Amygdala (tissue), 56 donors: ENCODE results near the gene MT1M.
"Not testable (repeated sequence)": the region's sequence is repeated elsewhere in the genome, so short reads cannot be mapped to it uniquely, and the experiment has no call there.

Source experiments
- DNase-seq, 56 donors: peaks; one replicate each; lab custom pipeline; 2025; lab: John Stamatoyannopoulos, UW

The MT1M gene

GRCh38 chr16:56645311-56645710 lies 12.9 kb downstream of the MT1M start:
- no peak for DNase-seq

- DNase-seq = no peak
Measured at GRCh38 chr16:56645838-56646237, 13.4 kb downstream of the MT1M start.

GRCh38 chr16:56647641-56648431 lies 15.4 kb downstream of the MT1M start:
- no peak for DNase-seq

GRCh38 chr16:56649271-56649670 lies 16.8 kb downstream of the MT1M start:
- no peak for DNase-seq

GRCh38 chr16:56649820-56650219 lies 17.4 kb downstream of the MT1M start:
- DNase-seq = no peak

- no peak for DNase-seq
Measured at GRCh38 chr16:56651586-56651985, 19.1 kb downstream of the MT1M start, which contains the start of gene MT1B. MT1B (plus strand) TSS chr16:56651886; CDS start chr16:56651954, 68 bp downstream.

- no peak for DNase-seq
Measured at GRCh38 chr16:56652600-56652999, 20.1 kb downstream of the MT1M start.

- no peak for DNase-seq
Measured at GRCh38 chr16:56653218-56653617, 20.8 kb downstream of the MT1M start.

GRCh38 chr16:56657555-56658326 lies 25.3 kb downstream of the MT1M start, which contains the start of gene MT1F:
MT1F (plus strand) TSS chr16:56657959; CDS start chr16:56658059, 100 bp downstream.
- DNase-seq = peak in 27 of 56 donors; percentile 8 to 79 (median 33)

- peak in 4 of 56 donors; percentile 16 to 47 (median 28) for DNase-seq
Measured at GRCh38 chr16:56658327-56658875, 25.9 kb downstream of the MT1M start.

- DNase-seq = peak in 4 of 56 donors; percentile 6 to 26 (median 19)
Measured at GRCh38 chr16:56662357-56663354, 30.2 kb downstream of the MT1M start.

GRCh38 chr16:56664506-56664905 lies 32.0 kb downstream of the MT1M start:
- DNase-seq = no peak

GRCh38 chr16:56665286-56666261 lies 33.1 kb downstream of the MT1M start:
- not testable (repeated sequence) for DNase-seq

GRCh38 chr16:56667581-56668571 lies 35.4 kb downstream of the MT1M start, which contains the start of gene MT1G:
MT1G (minus strand) TSS chr16:56668065; CDS start chr16:56667993, 72 bp downstream.
- DNase-seq = peak in 11 of 56 donors; percentile 9 to 52 (median 28)

GRCh38 chr16:56669005-56669839 lies 36.8 kb downstream of the MT1M start, which contains the start of gene MT1H:
MT1H (plus strand) TSS chr16:56669814; CDS start chr16:56669885, 71 bp downstream.
- no peak for DNase-seq
